ENCODE results near the gene TSPAN31. TPM values are rescaled to one million over a fixed set of nuclear protein-coding genes. Genes with fewer than 3 reads are reported as not detected.

TSPAN31 gene
- total RNA-seq, 1 donor from 2014 or later = 39.9 TPM

- DNase-seq (no peak), ATAC-seq (no peak)
- H3K27me3 ChIP-seq = peaks cover 42% of the 10 kb centered on the region
- intact Hi-C loops (cut with DNase I) = no loop called here
- H3K36me3 ChIP-seq = no peaks in the 10 kb centered on the region
- no peak overlapping the region for H3K27ac ChIP-seq
- TF ChIP-seq CTCF (IDR thresholded peaks at IDR 0.05) = no peak
- no peak overlapping the region for H3K4me3 ChIP-seq
- no peaks in the 10 kb centered on the region for H3K4me1 ChIP-seq
- no peaks in the 10 kb centered on the region for H3K9me3 ChIP-seq
These were observed 10.9 kb upstream of the TSPAN31 start for GRCh38 chr12:57733928-57734327.

- no peak for ATAC-seq
- Histone ChIP-seq H3K4me3 (no peak overlapping the region), H3K4me1 (no peaks in the 10 kb centered on the region), H3K36me3 (no peaks in the 10 kb centered on the region), H3K27me3 (peaks cover 48% of the 10 kb centered on the region), H3K27ac (no peak overlapping the region), H3K9me3 (no peaks in the 10 kb centered on the region)
- TF ChIP-seq CTCF (IDR thresholded peaks at IDR 0.05) = no peak
- intact Hi-C loops (cut with DNase I) = no loop called here
- no peak for DNase-seq
These were observed 10.2 kb upstream of the TSPAN31 start for GRCh38 chr12:57734591-57734990.

GRCh38 chr12:57735198-57735855 is 9.5 kb upstream of the TSPAN31 start:
- H3K4me1 ChIP-seq = no peaks in the 10 kb centered on the region
- H3K9me3 ChIP-seq = no peaks in the 10 kb centered on the region
- ATAC-seq = no peak
- peaks cover 56% of the 10 kb centered on the region for H3K27me3 ChIP-seq
- DNase-seq = no peak
- H3K4me3 ChIP-seq = no peak overlapping the region
- no peak overlapping the region for H3K27ac ChIP-seq
- H3K36me3 ChIP-seq = no peaks in the 10 kb centered on the region
- intact Hi-C loops (cut with DNase I) = no loop called here
- no peak for TF ChIP-seq CTCF (IDR thresholded peaks at IDR 0.05)

GRCh38 chr12:57735952-57736740 is 8.7 kb upstream of the TSPAN31 start:
- H3K4me3 ChIP-seq = no peak overlapping the region
- no peak for DNase-seq
- intact Hi-C loops (cut with DNase I) = no loop called here

GRCh38 chr12:57736741-57737466 is 7.9 kb upstream of the TSPAN31 start:
- peaks cover 61% of the 10 kb centered on the region for H3K27me3 ChIP-seq

More at GRCh38 chr12:57735952-57736740, 8.7 kb upstream of the TSPAN31 start:
- no peak overlapping the region for H3K27ac ChIP-seq
- ATAC-seq = no peak
- H3K4me1 ChIP-seq = no peaks in the 10 kb centered on the region
- peaks cover 61% of the 10 kb centered on the region for H3K27me3 ChIP-seq
- no peaks in the 10 kb centered on the region for H3K36me3 ChIP-seq
- H3K9me3 ChIP-seq = no peaks in the 10 kb centered on the region
- peak; percentile 12 for TF ChIP-seq CTCF (IDR thresholded peaks at IDR 0.05)

More at GRCh38 chr12:57736741-57737466, 7.9 kb upstream of the TSPAN31 start:
- H3K4me3 ChIP-seq = no peak overlapping the region
- DNase-seq (no peak), ATAC-seq (no peak)
- intact Hi-C loops (cut with DNase I) = no loop called here
- no peaks in the 10 kb centered on the region for H3K36me3 ChIP-seq
- H3K9me3 ChIP-seq = no peaks in the 10 kb centered on the region
- TF ChIP-seq CTCF (IDR thresholded peaks at IDR 0.05) = no peak
- H3K27ac ChIP-seq = no peak overlapping the region
- H3K4me1 ChIP-seq = no peaks in the 10 kb centered on the region
